ELF-1 (cell line): ENCODE results near the gene BBS1.

Experiments
- DNase-seq: peaks from one replicate; pipeline ENCODE4 v3.0.0-alpha.2; 2016; ENCODE audit warnings: low read depth, low spot score

The BBS1 gene

GRCh38 chr11:66477263-66478201 lies 32.9 kb upstream of the BBS1 start:
- no peak for DNase-seq

GRCh38 chr11:66478729-66479393 lies 31.6 kb upstream of the BBS1 start:
- peak; percentile 76 for DNase-seq

- DNase-seq = no peak
Measured at GRCh38 chr11:66479394-66480116, 30.9 kb upstream of the BBS1 start.

- peak; percentile 98 for DNase-seq
Measured at GRCh38 chr11:66480117-66480938, 30.1 kb upstream of the BBS1 start, which contains the start of gene DPP3. TSS of gene DPP3 (plus strand) at chr11:66480434. CDS start at chr11:66482201, 1,767 bp downstream.

- DNase-seq = no peak
Measured at GRCh38 chr11:66484806-66485380, 25.5 kb upstream of the BBS1 start.

GRCh38 chr11:66488957-66489356 lies 21.5 kb upstream of the BBS1 start:
- DNase-seq = no peak

- no peak for DNase-seq
Measured at GRCh38 chr11:66489636-66490035, 20.8 kb upstream of the BBS1 start.

- peak; percentile 37 for DNase-seq
Measured at GRCh38 chr11:66491315-66491935, 19.0 kb upstream of the BBS1 start.

GRCh38 chr11:66492161-66492865 lies 18.1 kb upstream of the BBS1 start:
- DNase-seq = no peak

- no peak for DNase-seq
Measured at GRCh38 chr11:66493130-66493529, 17.3 kb upstream of the BBS1 start.

GRCh38 chr11:66494458-66494857 lies 16.0 kb upstream of the BBS1 start:
- DNase-seq = no peak

GRCh38 chr11:66494935-66495334 lies 15.5 kb upstream of the BBS1 start:
- peak; percentile 15 for DNase-seq

GRCh38 chr11:66495401-66495854 lies 15.0 kb upstream of the BBS1 start:
- no peak for DNase-seq

GRCh38 chr11:66497206-66497605 lies 13.2 kb upstream of the BBS1 start:
- DNase-seq = no peak

- DNase-seq = no peak
Measured at GRCh38 chr11:66498506-66498905, 11.9 kb upstream of the BBS1 start.

GRCh38 chr11:66505276-66505816 lies 5.1 kb upstream of the BBS1 start:
- no peak for DNase-seq

GRCh38 chr11:66509131-66509561 lies 1.3 kb upstream of the BBS1 start:
- DNase-seq = no peak

- DNase-seq = no peak
Measured at GRCh38 chr11:66510990-66511339, 530 bp downstream of the BBS1 start.

- no peak for DNase-seq
Measured at GRCh38 chr11:66523611-66524010, 13.2 kb downstream of the BBS1 start.
